ENCODE measurements around the gene APOL2.
"Not testable (repeated sequence)": the region's sequence is repeated elsewhere in the genome, so short reads cannot be mapped to it uniquely, and the experiment has no call there.

The APOL2 gene

DNA sequence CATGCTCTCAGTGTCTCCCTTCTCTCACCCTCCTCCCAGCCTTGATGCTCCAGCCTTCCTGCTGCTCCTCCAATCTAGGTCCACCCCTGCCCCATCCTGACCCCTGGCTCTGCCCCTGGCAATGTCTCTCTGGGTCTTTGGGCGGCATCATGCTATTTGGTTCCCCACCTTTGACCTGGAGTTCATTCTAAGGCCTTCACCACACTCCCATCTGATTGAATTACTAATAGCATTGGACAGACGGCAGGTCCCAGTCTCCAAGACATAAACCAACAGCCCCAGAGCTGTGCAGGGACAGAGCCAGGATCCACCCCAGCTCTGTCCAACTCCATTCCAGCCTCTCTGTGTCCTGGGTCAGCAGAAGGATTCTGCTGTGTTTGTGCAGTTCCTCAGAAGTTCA, 44.9 kb downstream of the APOL2 start:
- no peak for DNase-seq (ENCODE audit: low read depth)
- H3K4me3 ChIP-seq (ENCODE audit: low read depth, low read length), result no peak overlapping the region
- TF ChIP-seq, protein P1, sequence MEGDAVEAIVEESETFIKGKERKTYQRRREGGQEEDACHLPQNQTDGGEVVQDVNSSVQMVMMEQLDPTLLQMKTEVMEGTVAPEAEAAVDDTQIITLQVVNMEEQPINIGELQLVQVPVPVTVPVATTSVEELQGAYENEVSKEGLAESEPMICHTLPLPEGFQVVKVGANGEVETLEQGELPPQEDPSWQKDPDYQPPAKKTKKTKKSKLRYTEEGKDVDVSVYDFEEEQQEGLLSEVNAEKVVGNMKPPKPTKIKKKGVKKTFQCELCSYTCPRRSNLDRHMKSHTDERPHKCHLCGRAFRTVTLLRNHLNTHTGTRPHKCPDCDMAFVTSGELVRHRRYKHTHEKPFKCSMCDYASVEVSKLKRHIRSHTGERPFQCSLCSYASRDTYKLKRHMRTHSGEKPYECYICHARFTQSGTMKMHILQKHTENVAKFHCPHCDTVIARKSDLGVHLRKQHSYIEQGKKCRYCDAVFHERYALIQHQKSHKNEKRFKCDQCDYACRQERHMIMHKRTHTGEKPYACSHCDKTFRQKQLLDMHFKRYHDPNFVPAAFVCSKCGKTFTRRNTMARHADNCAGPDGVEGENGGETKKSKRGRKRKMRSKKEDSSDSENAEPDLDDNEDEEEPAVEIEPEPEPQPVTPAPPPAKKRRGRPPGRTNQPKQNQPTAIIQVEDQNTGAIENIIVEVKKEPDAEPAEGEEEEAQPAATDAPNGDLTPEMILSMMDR (IDR thresholded peaks at IDR 0.05; ENCODE audit: low read depth, low read length, missing control alignments), result no peak
- in situ Hi-C loops (cut with HindIII; ENCODE audit: low sequenced_read_pairs), result no loop called here

DNA sequence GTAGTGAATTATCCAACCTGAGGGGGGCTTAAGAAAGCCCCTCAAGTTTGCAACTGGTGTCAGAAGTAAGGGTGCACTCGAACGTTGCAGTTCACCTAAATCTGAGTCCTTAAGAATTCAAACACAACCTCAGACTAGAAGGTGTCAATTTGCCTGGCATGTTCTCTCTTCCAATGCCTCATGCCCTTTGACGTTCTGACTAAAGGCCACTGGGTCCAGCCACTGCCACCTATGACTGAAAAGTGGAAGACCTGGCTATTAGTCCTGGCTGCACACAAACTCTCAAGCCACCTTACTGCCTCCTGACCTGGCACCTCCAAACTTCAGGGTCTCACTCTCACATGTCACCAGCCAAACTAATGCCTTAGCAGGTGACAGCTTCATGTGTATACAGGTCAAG, 45.8 kb downstream of the APOL2 start:
- in situ Hi-C loops (cut with HindIII; ENCODE audit: low sequenced_read_pairs), result no loop called here
- DNase-seq (ENCODE audit: low read depth), result no peak
- TF ChIP-seq, protein P1 (IDR thresholded peaks at IDR 0.05; ENCODE audit: low read depth, low read length, missing control alignments), result no peak
- no peak overlapping the region for H3K4me3 ChIP-seq (ENCODE audit: low read depth, low read length)

DNA sequence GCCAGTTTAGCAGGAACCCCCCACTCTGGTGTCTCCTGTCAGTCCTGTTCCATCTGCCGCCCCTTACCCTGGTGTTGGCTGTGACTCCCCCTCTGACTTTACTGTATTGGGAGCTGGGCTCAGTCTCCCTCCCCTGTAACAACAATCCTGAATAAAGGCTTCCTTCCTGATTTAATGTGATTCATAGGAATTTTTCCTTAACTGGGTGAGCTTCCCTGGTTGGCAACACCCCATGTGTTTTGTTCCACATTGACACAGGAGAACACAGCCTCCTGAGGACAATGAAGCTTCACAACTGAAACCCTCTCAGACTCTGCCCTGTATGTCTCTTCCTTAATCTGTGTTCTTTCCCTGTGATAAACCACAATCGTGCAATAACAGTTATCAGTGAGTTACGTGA, 46.2 kb downstream of the APOL2 start:
- DNase-seq (ENCODE audit: low read depth), result no peak
- TF ChIP-seq, protein P1 (IDR thresholded peaks at IDR 0.05; ENCODE audit: low read depth, low read length, missing control alignments), result no peak
- H3K4me3 ChIP-seq (ENCODE audit: low read depth, low read length), result no peak overlapping the region
- in situ Hi-C loops (cut with HindIII; ENCODE audit: low sequenced_read_pairs), result no loop called here

DNA sequence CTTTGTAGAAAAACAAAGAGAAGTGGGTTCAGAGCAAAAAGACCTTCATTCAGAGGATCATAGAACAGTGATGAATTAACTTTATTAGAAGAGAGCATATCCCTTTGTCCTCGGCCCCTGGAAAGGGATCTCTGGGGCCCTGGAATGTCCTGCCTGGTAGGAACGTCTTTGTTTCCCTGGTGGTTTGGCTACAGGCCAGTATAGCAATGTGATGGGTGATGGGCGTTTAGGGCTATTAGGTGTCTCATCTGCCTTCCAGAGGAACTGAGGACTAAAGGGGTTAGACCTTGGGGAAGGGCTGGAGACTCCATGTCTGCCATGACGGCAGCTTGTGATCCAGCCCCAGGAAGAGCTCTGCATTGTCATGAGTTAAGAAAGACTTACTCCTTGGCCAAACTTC, 46.8 kb downstream of the APOL2 start:
- DNase-seq (ENCODE audit: low read depth), result no peak
- TF ChIP-seq, protein P1 (IDR thresholded peaks at IDR 0.05; ENCODE audit: low read depth, low read length, missing control alignments), result no peak
- in situ Hi-C loops (cut with HindIII; ENCODE audit: low sequenced_read_pairs), result no loop called here
- H3K4me3 ChIP-seq (ENCODE audit: low read depth, low read length), result no peak overlapping the region

DNA sequence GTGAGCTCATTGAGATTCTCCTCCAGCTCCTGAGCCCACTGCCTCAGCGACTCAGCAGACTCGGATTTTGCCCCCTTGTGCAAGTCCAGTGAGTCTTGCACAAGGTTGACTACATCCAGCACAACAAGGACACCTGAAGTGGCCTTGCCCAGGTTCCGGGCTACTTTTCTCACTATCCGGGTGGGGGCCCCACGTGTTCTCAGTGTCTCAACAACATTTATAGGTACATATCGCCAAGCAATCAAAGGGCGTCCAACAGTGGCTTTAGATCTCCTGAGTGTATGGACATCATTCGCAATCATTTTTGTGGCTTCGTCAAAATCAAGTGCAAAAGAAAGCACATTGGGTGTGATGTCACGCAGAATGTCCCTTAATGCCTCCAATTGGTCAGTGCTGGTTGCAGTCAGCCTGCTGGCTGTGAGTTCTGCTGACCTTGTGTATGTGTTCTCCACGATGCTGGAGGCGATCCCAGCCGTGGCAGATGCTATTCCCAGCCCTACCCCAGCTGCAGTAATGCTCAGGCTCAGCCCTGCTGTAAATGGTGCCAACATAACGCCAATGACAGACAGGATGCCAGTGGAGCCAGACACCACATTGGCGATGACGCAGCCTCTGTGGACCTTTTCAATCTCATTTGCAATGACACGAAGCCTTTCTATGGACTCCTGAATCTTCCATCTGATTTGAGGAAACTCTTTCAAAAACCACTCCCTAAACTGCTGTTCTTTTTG, 48.1 kb downstream of the APOL2 start:
- H3K4me3 ChIP-seq (ENCODE audit: low read depth, low read length), result no peak overlapping the region
- in situ Hi-C loops (cut with HindIII; ENCODE audit: low sequenced_read_pairs), result no loop called here
- DNase-seq (ENCODE audit: low read depth), result peak; percentile 20
- TF ChIP-seq, protein P1 (IDR thresholded peaks at IDR 0.05; ENCODE audit: low read depth, low read length, missing control alignments), result no peak

DNA sequence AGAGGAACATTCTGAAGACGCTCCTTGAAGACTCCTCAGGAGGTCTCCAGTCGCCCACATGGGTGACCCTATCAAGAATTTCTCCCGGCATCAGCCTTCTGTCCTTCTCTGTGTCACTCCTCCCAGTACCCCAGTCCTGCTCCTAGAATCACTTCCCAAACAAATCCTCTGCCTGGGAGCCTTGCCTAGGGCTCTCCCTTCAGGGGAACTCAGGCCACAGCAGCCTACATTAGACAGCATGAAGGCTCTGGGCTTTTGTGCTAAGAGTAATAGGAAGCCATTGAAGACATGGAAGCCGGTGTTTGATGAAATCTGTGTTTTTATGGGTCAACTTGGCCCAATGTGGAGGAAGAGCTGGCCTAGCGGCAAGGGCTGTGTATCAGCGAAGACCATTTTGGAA, 51.5 kb downstream of the APOL2 start:
- DNase-seq (ENCODE audit: low read depth); in situ Hi-C loops (cut with HindIII; ENCODE audit: low sequenced_read_pairs); H3K4me3 ChIP-seq (ENCODE audit: low read depth, low read length): not testable (repeated sequence)

DNA sequence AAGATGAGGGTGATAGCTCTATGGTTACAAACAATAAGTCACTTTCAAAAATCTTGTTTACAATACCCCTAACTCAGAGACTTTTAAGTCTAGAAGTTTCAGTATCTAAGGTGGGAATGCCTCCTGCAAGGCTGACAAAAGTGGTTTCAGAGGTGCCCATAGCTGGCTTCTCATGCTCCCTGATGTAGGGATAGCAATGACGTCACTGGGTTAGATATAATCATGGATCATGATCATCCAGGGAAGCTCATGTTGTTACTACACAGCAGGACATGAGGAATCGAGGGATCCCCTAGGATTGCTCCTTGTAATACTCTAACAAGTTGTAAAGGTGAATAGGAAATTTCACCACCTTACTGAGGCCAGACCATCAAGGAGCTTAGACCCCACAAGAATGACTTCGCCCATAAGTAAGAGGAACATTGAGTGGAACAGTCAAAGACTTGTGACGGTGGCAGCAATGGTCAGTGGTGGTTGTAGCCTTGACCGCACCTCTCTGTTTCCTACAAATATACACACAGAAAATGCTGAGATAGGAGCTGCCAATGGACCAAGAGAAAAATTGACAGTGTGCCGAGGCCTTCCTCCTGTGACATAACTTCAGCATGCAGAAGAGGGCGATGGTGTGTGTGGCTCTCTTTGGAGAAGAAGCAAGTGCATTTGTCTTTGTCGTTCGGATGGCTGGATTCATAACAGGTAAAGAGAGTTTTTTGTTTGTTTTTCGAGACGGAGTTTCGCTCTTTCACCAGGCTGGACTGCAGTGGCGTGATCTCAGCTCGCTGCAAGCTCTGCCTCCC, 53.3 kb downstream of the APOL2 start:
- in situ Hi-C loops (cut with HindIII; ENCODE audit: low sequenced_read_pairs), result no loop called here
- H3K4me3 ChIP-seq (ENCODE audit: low read depth, low read length), result no peak overlapping the region
- DNase-seq (ENCODE audit: low read depth), result no peak
- TF ChIP-seq, protein P1 (IDR thresholded peaks at IDR 0.05; ENCODE audit: low read depth, low read length, missing control alignments), result no peak
